Loucy (cell line): ENCODE measurements around the gene CSHL1.
A peak's percentile ranks its signal among the peaks of the same experiment; 100 is the strongest.
"Not testable (repeated sequence)": the region's sequence is repeated elsewhere in the genome, so short reads cannot be mapped to it uniquely, and the experiment has no call there.

Source experiments
- H2AFZ ChIP-seq: fragments of 200-600 bp; sonication (generic); 2 replicates; pipeline ENCODE4 v1.6.0; 2016; ENCODE audit warnings: antibody characterized with exemption, mild to moderate bottlenecking, low read length, moderate library complexity
- H3F3A ChIP-seq: fragments of 200-600 bp; 2 replicates; pipeline ENCODE4 v1.6.0; 2016; ENCODE audit warnings: antibody characterized with exemption, low read depth, mild to moderate bottlenecking
- H3K27me3 ChIP-seq: fragments of 200-600 bp; sonication (generic); 2 replicates; pipeline ENCODE4 v1.6.1; 2014; ENCODE audit warnings: low read length, mild to moderate bottlenecking; ENCODE audit not compliant: insufficient read depth, poor library complexity, severe bottlenecking
- H3K36me3 ChIP-seq: fragments of 200-600 bp; sonication (generic); 2 replicates; pipeline ENCODE4 v1.6.1; 2016; ENCODE audit warnings: low read length; ENCODE audit not compliant: insufficient read depth
- H3K4me1 ChIP-seq: fragments of 200-600 bp; sonication (generic); 2 replicates; pipeline ENCODE4 v1.5.1; 2014; ENCODE audit warnings: low read length, mild to moderate bottlenecking; ENCODE audit not compliant: insufficient read depth, poor library complexity, severe bottlenecking
- H3K4me2 ChIP-seq: fragments of 200-600 bp; sonication (generic); 2 replicates; pipeline ENCODE4 v1.6.0; 2014; ENCODE audit warnings: antibody characterized with exemption, low read length, low read depth, mild to moderate bottlenecking; ENCODE audit not compliant: poor library complexity, severe bottlenecking
- H3K4me3 ChIP-seq: fragments of 200-600 bp; sonication (generic); 2 replicates; pipeline ENCODE4 v1.5.1; 2014; ENCODE audit warnings: low read length, mild to moderate bottlenecking, mixed read lengths; ENCODE audit not compliant: poor library complexity, severe bottlenecking
- H3K79me2 ChIP-seq: fragments of 200-600 bp; sonication (generic); 2 replicates; pipeline ENCODE4 v1.6.1; 2014; ENCODE audit warnings: low read length; ENCODE audit not compliant: insufficient read depth
- H3K9ac ChIP-seq: fragments of 200-600 bp; sonication (generic); 2 replicates; pipeline ENCODE4 v1.6.0; 2014; ENCODE audit warnings: mild to moderate bottlenecking, low read depth, low read length, moderate library complexity; ENCODE audit not compliant: poor library complexity, severe bottlenecking
- H3K9me2 ChIP-seq: fragments of 200-600 bp; sonication (generic); replicated peaks from 2 replicates; pipeline ENCODE4 v1.6.1; 2016; ENCODE audit warnings: low read depth, low read length, mixed read lengths
- H3K9me3 ChIP-seq: fragments of 200-600 bp; sonication (generic); 2 replicates; pipeline ENCODE4 v1.6.1; 2014; ENCODE audit warnings: mild to moderate bottlenecking, antibody characterized with exemption, low read length, low read depth; ENCODE audit not compliant: insufficient read depth
- H4K20me1 ChIP-seq: fragments of 200-600 bp; sonication (generic); 2 replicates; pipeline ENCODE4 v1.6.0; 2014; ENCODE audit warnings: antibody characterized with exemption, low read length, mild to moderate bottlenecking; ENCODE audit not compliant: insufficient read depth, poor library complexity, severe bottlenecking
- CTCF ChIP-seq: fragments of 200-600 bp; sonication (generic); conservative IDR thresholded peaks from 2 replicates; pipeline ENCODE4 v1.5.1; 2014; ENCODE audit warnings: mild to moderate bottlenecking, antibody characterized with exemption, low read length
- EZH2phosphoT487 ChIP-seq: fragments of 200-600 bp; IDR thresholded peaks from 2 replicates; pipeline ENCODE4 v1.6.1; 2018; ENCODE audit warnings: antibody characterized with exemption, mild to moderate bottlenecking, moderate library complexity, borderline replicate concordance

CSHL1 gene

GRCh38 chr17:63925615-63926014 is 14.6 kb upstream of the CSHL1 start:
- TF ChIP-seq CTCF: no peak
- TF ChIP-seq EZH2phosphoT487: no peak
- H3K27me3 ChIP-seq: no peaks in the 10 kb centered on the region
- peaks cover 6% of the 10 kb centered on the region; the same call in 1 of the 2 replicates for H3K36me3 ChIP-seq
- peak overlapping the region; percentile 36 for H3K4me2 ChIP-seq
- H4K20me1 ChIP-seq: peaks cover 3% of the 10 kb centered on the region
- peaks cover 13% of the 10 kb centered on the region for H3K79me2 ChIP-seq
- H3K9me3 ChIP-seq: no peaks in the 10 kb centered on the region
- H2AFZ ChIP-seq: no peak overlapping the region
- no peaks in the 10 kb centered on the region; the same call in 1 of the 2 replicates for H3F3A ChIP-seq
- no peaks in the 10 kb centered on the region for H3K9me2 ChIP-seq
- H3K4me1 ChIP-seq: peaks cover 21% of the 10 kb centered on the region
- peak overlapping the region; percentile 48 for H3K9ac ChIP-seq
- H3K4me3 ChIP-seq: no peak overlapping the region

GRCh38 chr17:63922402-63922801 is 11.3 kb upstream of the CSHL1 start:
- not testable (repeated sequence) for H3K4me2 ChIP-seq, H3K27me3 ChIP-seq, H3K9me2 ChIP-seq, H3K79me2 ChIP-seq, H3F3A ChIP-seq, H2AFZ ChIP-seq, H4K20me1 ChIP-seq, H3K4me3 ChIP-seq, H3K9ac ChIP-seq, H3K9me3 ChIP-seq, H3K36me3 ChIP-seq
- peaks cover 23% of the 10 kb centered on the region for H3K4me1 ChIP-seq

GRCh38 chr17:63920779-63921178 is 9.7 kb upstream of the CSHL1 start:
- H3K9me2 ChIP-seq, H3F3A ChIP-seq, H3K9ac ChIP-seq, H2AFZ ChIP-seq, H3K79me2 ChIP-seq, H3K4me2 ChIP-seq, H3K4me3 ChIP-seq, H3K27me3 ChIP-seq, H3K36me3 ChIP-seq, H3K9me3 ChIP-seq, H4K20me1 ChIP-seq: not testable (repeated sequence)
- H3K4me1 ChIP-seq: peaks cover 18% of the 10 kb centered on the region

- not testable (repeated sequence) for H4K20me1 ChIP-seq, H3K9me3 ChIP-seq, H3K27me3 ChIP-seq, H2AFZ ChIP-seq, H3F3A ChIP-seq, H3K9ac ChIP-seq, H3K79me2 ChIP-seq, H3K4me3 ChIP-seq, H3K4me2 ChIP-seq, H3K9me2 ChIP-seq, H3K36me3 ChIP-seq
- H3K4me1 ChIP-seq: peaks cover 13% of the 10 kb centered on the region
These were observed 9.0 kb upstream of the CSHL1 start for GRCh38 chr17:63920050-63920449.

- Histone ChIP-seq H2AFZ (no peak overlapping the region), H3F3A (no peaks in the 10 kb centered on the region), H3K9me2 (no peaks in the 10 kb centered on the region), H3K4me3 (no peak overlapping the region), H3K36me3 (no peaks in the 10 kb centered on the region), H3K9me3 (no peaks in the 10 kb centered on the region), H3K79me2 (no peaks in the 10 kb centered on the region), H3K4me2 (peak overlapping the region; percentile 19), H3K4me1 (peaks cover 13% of the 10 kb centered on the region), H3K27me3 (no peaks in the 10 kb centered on the region), H3K9ac (no peak overlapping the region), H4K20me1 (no peaks in the 10 kb centered on the region)
- TF ChIP-seq EZH2phosphoT487: no peak
- TF ChIP-seq CTCF: peak; percentile 96
These were observed 8.3 kb upstream of the CSHL1 start for GRCh38 chr17:63919311-63919723.

GRCh38 chr17:63918789-63919305 is 7.8 kb upstream of the CSHL1 start, which contains the start of gene GH1:
Gene GH1 (minus strand): TSS chr17:63918839. CDS start chr17:63918776, 63 bp downstream.
- H2AFZ ChIP-seq, H3K9ac ChIP-seq, H3K36me3 ChIP-seq, H3K79me2 ChIP-seq, H3K9me2 ChIP-seq, H3K4me3 ChIP-seq, H3K9me3 ChIP-seq, H4K20me1 ChIP-seq, H3K27me3 ChIP-seq, H3F3A ChIP-seq: not testable (repeated sequence)
- Histone ChIP-seq H3K4me2 (peak within 1 kb of the TSS; percentile 19), H3K4me1 (peaks cover 13% of the 10 kb centered on the region)
